SK-N-SH (cell line): ENCODE data around the gene FADS2. TPM values are rescaled to one million over a fixed set of nuclear protein-coding genes. Genes with fewer than 3 reads are reported as not detected.

ENCODE experiments used
- CTCF ChIA-PET: fragments of 300-600, 350-600 bp; formaldehyde crosslinking; extraction: SDS; loops from one replicate; lab custom pipeline; 2021; lab: Yijun Ruan, JAX
- POLR2A ChIA-PET: fragments of 350-600 bp; sonication (Branson Sonifier 250); formaldehyde crosslinking; extraction: SDS; loops from one replicate; lab custom pipeline; 2020; ENCODE audit warnings: antibody characterized with exemption, inconsistent platforms; lab: Yijun Ruan, JAX
- DNase-seq: peaks from one replicate; pipeline ENCODE4 v3.0.0; 2012
- H2AFZ ChIP-seq: fragments of 200-600 bp; sonication (generic); 2 replicates; pipeline ENCODE4 v1.8.1; 2016; ENCODE audit warnings: antibody characterized with exemption, mild to moderate bottlenecking, low read depth
- H3F3A ChIP-seq: fragments of 200-600 bp; sonication (generic); replicated peaks from 2 replicates; pipeline ENCODE3; 2016; ENCODE audit warnings: antibody characterized with exemption, mild to moderate bottlenecking; ENCODE audit not compliant: insufficient read depth
- H3K27ac ChIP-seq, 2 experiments: fragments of 200-500 bp in 1 of 2; fragments of 200-600 bp in 1 of 2; sonication (Bioruptor generic) in 1 of 2; sonication (generic), shearing (Covaris generic) in 1 of 2; 2 replicates each; pipeline versions ENCODE4 v1.5.1 to v1.6.1; 2014 to 2016; ENCODE audit warnings: low read depth in 2 of 2, inconsistent platforms in 1 of 2, low read length in 1 of 2, mild to moderate bottlenecking in 1 of 2, mixed read lengths in 1 of 2
- H3K27me3 ChIP-seq: fragments of 200-600 bp; sonication (generic), shearing (Covaris generic); 2 replicates; pipeline ENCODE4 v1.6.1; 2016; ENCODE audit warnings: mixed run types; ENCODE audit not compliant: insufficient read depth
- H3K36me3 ChIP-seq, 2 experiments: fragments of 200-500 bp in 1 of 2; fragments of 200-600 bp in 1 of 2; sonication (Bioruptor generic) in 1 of 2; sonication (generic) in 1 of 2; replicated peaks in 1 of 2; 2 replicates each; pipeline versions ENCODE3 to v1.5.1; 2014 to 2016; ENCODE audit warnings: low read length in 1 of 2, mild to moderate bottlenecking in 1 of 2; ENCODE audit not compliant: insufficient read depth in 2 of 2, control insufficient read depth in 1 of 2
- H3K4me1 ChIP-seq, 2 experiments: fragments of 200-500 bp in 1 of 2; fragments of 200-600 bp in 1 of 2; sonication (Bioruptor generic) in 1 of 2; sonication (generic), shearing (Covaris generic) in 1 of 2; 2 replicates each; pipeline versions ENCODE4 v1.5.1 to v1.6.1; 2014 to 2016; ENCODE audit warnings: low read depth in 1 of 2, low read length in 1 of 2, mixed run types in 1 of 2; ENCODE audit not compliant: insufficient read depth in 2 of 2, control insufficient read depth in 1 of 2
- H3K4me2 ChIP-seq: fragments of 200-600 bp; sonication (generic), shearing (Covaris generic); 2 replicates; pipeline ENCODE4 v1.6.1; 2017; ENCODE audit warnings: mixed run types
- H3K4me3 ChIP-seq, 2 experiments: fragments of 200-500 bp in 1 of 2; fragments of 200-600 bp in 1 of 2; sonication (Bioruptor generic) in 1 of 2; sonication (generic), shearing (Covaris generic) in 1 of 2; 2 replicates each; pipeline versions ENCODE4 v1.5.1 to v1.8.1; 2014 to 2016; ENCODE audit warnings: low read depth in 2 of 2, inconsistent platforms in 1 of 2, low read length in 1 of 2, mild to moderate bottlenecking in 1 of 2, mixed read lengths in 1 of 2, moderate library complexity in 1 of 2
- H3K79me2 ChIP-seq: fragments of 200-600 bp; sonication (generic); 2 replicates; pipeline ENCODE4 v1.8.1; 2017; ENCODE audit warnings: mild to moderate bottlenecking; ENCODE audit not compliant: insufficient read depth
- H3K9ac ChIP-seq: fragments of 200-600 bp; sonication (generic); 2 replicates; pipeline ENCODE4 v1.6.1; 2017; ENCODE audit warnings: mixed run types
- H3K9me2 ChIP-seq: fragments of 200-600 bp; sonication (generic); 2 replicates; pipeline ENCODE4 v1.6.1; 2017; ENCODE audit warnings: mixed run types
- H3K9me3 ChIP-seq: fragments of 200-600 bp; sonication (generic); 2 replicates; pipeline ENCODE4 v1.6.1; 2017; ENCODE audit warnings: mixed run types, mild to moderate bottlenecking, moderate library complexity
- H4K20me1 ChIP-seq: fragments of 200-600 bp; sonication (generic); 2 replicates; pipeline ENCODE4 v1.6.1; 2017; ENCODE audit warnings: mild to moderate bottlenecking, mixed run types; ENCODE audit not compliant: insufficient read depth
- CHD2 ChIP-seq: fragments of 150-350 bp; IDR thresholded peaks from 2 replicates; pipeline ENCODE4 v1.6.1; 2018; ENCODE audit warnings: low read length; ENCODE audit not compliant: partially characterized antibody
- EP300 ChIP-seq, 2 experiments: IDR thresholded peaks; 2 replicates each; pipeline versions ENCODE4 v1.4.0 to v1.6.1; 2012; ENCODE audit warnings: borderline replicate concordance in 1 of 2, low read depth in 1 of 2, low read length in 1 of 2
- EZH2phosphoT487 ChIP-seq: fragments of 200-600 bp; sonication (generic); IDR thresholded peaks from 2 replicates; pipeline ENCODE4 v1.6.1; 2017; ENCODE audit warnings: low read depth, mixed run types, mild to moderate bottlenecking, antibody characterized with exemption, moderate library complexity, borderline replicate concordance
- IRF3 ChIP-seq: fragments of 150-350 bp; IDR thresholded peaks from 2 replicates; pipeline ENCODE4 v1.6.1; 2016; ENCODE audit warnings: mild to moderate bottlenecking, low read depth, low read length
- JUND ChIP-seq: IDR thresholded peaks from 2 replicates; pipeline ENCODE4 v1.4.0; 2012
- MXI1 ChIP-seq: IDR thresholded peaks from 2 replicates; pipeline ENCODE4 v1.6.1; 2012; ENCODE audit warnings: mild to moderate bottlenecking, low read depth, low read length, improper control_type of control experiment
- NFIC ChIP-seq: IDR thresholded peaks from 2 replicates; pipeline ENCODE4 v1.4.0; 2012; ENCODE audit warnings: borderline replicate concordance
- NRF1 ChIP-seq: IDR thresholded peaks from 2 replicates; pipeline ENCODE4 v1.6.1; 2012; ENCODE audit warnings: low read depth, mild to moderate bottlenecking, low read length
- PBX3 ChIP-seq: IDR thresholded peaks from 2 replicates; pipeline ENCODE4; 2012
- POLR2AphosphoS5 ChIP-seq: IDR thresholded peaks from 2 replicates; pipeline ENCODE4 v1.6.1; 2012; ENCODE audit warnings: low read depth, low read length
- RAD21 ChIP-seq: IDR thresholded peaks from 2 replicates; pipeline ENCODE4 v1.6.1; 2012; ENCODE audit warnings: mild to moderate bottlenecking, low read length
- RCOR1 ChIP-seq: fragments of 150-350 bp; IDR thresholded peaks from 2 replicates; pipeline ENCODE4 v1.6.1; 2017; ENCODE audit warnings: antibody characterized with exemption, low read length
- RFX5 ChIP-seq: IDR thresholded peaks from 2 replicates; pipeline ENCODE4 v1.6.1; 2012; ENCODE audit warnings: mild to moderate bottlenecking, improper control_type of control experiment, low read length
- SMC3 ChIP-seq: IDR thresholded peaks from 2 replicates; pipeline ENCODE4 v1.6.1; 2012; ENCODE audit warnings: low read depth, low read length, improper control_type of control experiment
- USF2 ChIP-seq: fragments of 150-350 bp; IDR thresholded peaks from 2 replicates; pipeline ENCODE4 v1.6.1; 2017; ENCODE audit warnings: antibody characterized with exemption, low read length, low read depth, borderline replicate concordance
- WGBS: methylation state at CpG from one replicate; pipeline ENCODE4 v1.1.6; 2017; ENCODE audit warnings: low lambda C conversion rate; 5-methylcytosine and 5-hydroxymethylcytosine counted together
- polyA plus RNA-seq, 3 experiments: library from polyadenylated mRNA; depleted of rRNA; stranded (reverse); fragments of >200 nt; gene quantifications; 2 replicates each; pipeline ENCODE4 v1.2.3, GENCODE V29; 2012

The FADS2 gene
- polyA plus RNA-seq, 1 of the 3 experiments (the other 2 are of a cell fraction): 67.8 TPM

GRCh38 chr11:61860054-61860903, 32.2 kb downstream of the FADS2 start:
- CTCF ChIA-PET: interaction anchor here (1.6 to 1.8 kb wide), 2 partner anchors 38 to 248 kb away, joined by 4 to 5 read pairs; no protein-coding TSS in a partner anchor
- peaks cover 0 to 7% of the 10 kb centered on the region in 2 experiments; a peak in 1 of 4 replicates for H3K4me1 ChIP-seq
- no peaks in the 10 kb centered on the region for H3K27me3 ChIP-seq
- no peak overlapping the region for H3K9ac ChIP-seq
- POLR2A ChIA-PET: no interaction called here
- H3F3A ChIP-seq: no peaks in the 10 kb centered on the region
- no peaks in the 10 kb centered on the region for H4K20me1 ChIP-seq
- no peak overlapping the region for H3K4me3 ChIP-seq
- H3K9me3 ChIP-seq: no peaks in the 10 kb centered on the region
- H2AFZ ChIP-seq: no peak overlapping the region
- peaks cover 12 to 31% of the 10 kb centered on the region in 2 experiments for H3K36me3 ChIP-seq
- TF ChIP-seq IRF3 (no peak), EZH2phosphoT487 (no peak), NFIC (no peak), CHD2 (no peak), RCOR1 (no peak), NRF1 (no peak), SMC3 (no peak), JUND (no peak), PBX3 (no peak), RAD21 (no peak), POLR2AphosphoS5 (no peak), MXI1 (no peak), USF2 (no peak), RFX5 (no peak), EP300 (IDR thresholded peaks at IDR 0.05; ENCODE audit: borderline replicate concordance in 1 of 2, low read depth in 1 of 2, low read length in 1 of 2) (no peak)
- no peak overlapping the region for H3K4me2 ChIP-seq
- no peak for DNase-seq
- H3K9me2 ChIP-seq: no peaks in the 10 kb centered on the region
- WGBS: 94% methylated on average over 15 of the region's 16 CpGs
- H3K79me2 ChIP-seq: no peaks in the 10 kb centered on the region
- H3K27ac ChIP-seq: no peak overlapping the region
